ENCODE results near the gene NAGS. TPM values are rescaled to one million over a fixed set of nuclear protein-coding genes. Genes with fewer than 3 reads are reported as not detected.

Gene NAGS
- total RNA-seq, 3 donors from 2014 or later (not counting 1 experiment from before 2014, with no cell fraction given): 0.92 to 1.7 (median 1.1) TPM

- no peaks in the 10 kb centered on the region for H3K27me3 Mint-ChIP-seq (ENCODE audit: low read depth in 2 of 2)
- H3K9me3 Mint-ChIP-seq: no peaks in the 10 kb centered on the region
- H3K27me3 ChIP-seq (ENCODE audit: control insufficient read depth, insufficient read depth, low read length): no peaks in the 10 kb centered on the region
- H3K4me3 Mint-ChIP-seq: no peak overlapping the region
- no peaks in the 10 kb centered on the region for H3K36me3 Mint-ChIP-seq
- no peak for DNase-seq
- TF ChIP-seq CTCF (IDR thresholded peaks at IDR 0.05): no peak
- H3K4me3 ChIP-seq (ENCODE audit: low read length): no peak overlapping the region
- H3K4me1 Mint-ChIP-seq: peaks cover 0 to 3% of the 10 kb centered on the region in 2 donors
- no peak overlapping the region for H3K27ac Mint-ChIP-seq
- 96% methylated on average over 6 of the region's 6 CpGs for WGBS (ENCODE audit: insufficient coverage)
- H3K9me3 ChIP-seq (ENCODE audit: control insufficient read depth, insufficient read depth, low read length): no peaks in the 10 kb centered on the region
- no peak for ATAC-seq
- peaks cover 3% of the 10 kb centered on the region for H3K36me3 ChIP-seq (ENCODE audit: control insufficient read depth, insufficient read depth, low read length)
- no peak overlapping the region for H3K27ac ChIP-seq (ENCODE audit: low read length)
- no peaks in the 10 kb centered on the region for H3K4me1 ChIP-seq (ENCODE audit: control insufficient read depth, insufficient read depth, low read length)
- intact Hi-C loops (cut with micrococcal nuclease): no loop called here
These were observed 19.8 kb downstream of the NAGS start for GRCh38 chr17:44024271-44024663.

DNA sequence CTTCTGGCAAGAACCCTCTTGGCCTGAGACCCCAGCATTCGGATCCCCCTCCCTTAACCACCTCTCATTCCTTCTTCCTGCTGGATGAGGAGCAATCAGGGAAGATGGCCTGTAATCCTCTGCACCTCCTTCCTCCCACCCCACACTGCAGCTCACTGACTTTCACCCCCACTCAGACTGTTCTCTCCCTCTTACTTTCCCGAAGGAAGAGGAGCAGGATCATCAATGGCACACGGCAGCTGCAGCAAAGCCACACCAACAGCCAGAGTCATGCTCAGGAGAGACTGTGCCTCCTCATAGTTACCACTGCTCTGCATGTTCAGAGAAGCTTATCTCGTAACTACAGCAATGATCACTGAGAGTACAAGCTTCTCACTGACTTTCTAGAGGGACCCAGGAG, 20.4 kb downstream of the NAGS start:
- no peaks in the 10 kb centered on the region for H3K4me1 ChIP-seq (ENCODE audit: control insufficient read depth, insufficient read depth, low read length)
- no peak for ATAC-seq
- WGBS (ENCODE audit: insufficient coverage): 100% methylated on average over 4 of the region's 4 CpGs

DNA sequence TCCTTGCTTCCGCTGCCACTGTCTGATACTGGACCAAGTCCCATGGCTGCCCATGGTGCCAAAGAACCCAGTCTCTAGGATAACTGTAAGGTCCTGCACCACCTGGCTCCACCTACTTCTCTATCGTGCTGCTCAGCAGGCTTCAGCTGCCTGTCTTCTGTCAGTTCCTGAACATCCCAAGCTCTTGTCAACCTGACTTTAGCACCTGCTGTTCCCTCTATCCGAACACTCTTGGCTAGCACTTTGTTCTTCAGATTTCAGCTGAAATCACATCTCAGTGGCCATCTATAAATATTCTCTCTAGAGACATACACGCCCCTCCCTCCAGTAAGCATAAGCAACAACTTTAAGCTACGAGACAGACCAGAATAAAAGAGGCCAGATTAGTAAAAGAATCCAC, 25.3 kb downstream of the NAGS start:
- Mint-ChIP-seq H3K27me3 (ENCODE audit: low read depth in 2 of 2) (no peaks in the 10 kb centered on the region), H3K27ac (peak overlapping the region in 1 of 2 donors; percentile 70), H3K9me3 (no peaks in the 10 kb centered on the region), H3K36me3 (no peaks in the 10 kb centered on the region), H3K4me3 (no peak overlapping the region), H3K4me1 (peaks cover 0 to 18% of the 10 kb centered on the region in 2 donors)
- 93% methylated on average over 5 of the region's 5 CpGs for WGBS (ENCODE audit: insufficient coverage)
- DNase-seq (no peak), ATAC-seq (no peak)
- no peaks in the 10 kb centered on the region for H3K9me3 ChIP-seq (ENCODE audit: control insufficient read depth, insufficient read depth, low read length)
- H3K4me3 ChIP-seq (ENCODE audit: low read length): no peak overlapping the region
- intact Hi-C loops (cut with micrococcal nuclease): no loop called here
- no peaks in the 10 kb centered on the region for H3K4me1 ChIP-seq (ENCODE audit: control insufficient read depth, insufficient read depth, low read length)
- peaks cover 19% of the 10 kb centered on the region for H3K36me3 ChIP-seq (ENCODE audit: control insufficient read depth, insufficient read depth, low read length)
- H3K27ac ChIP-seq (ENCODE audit: low read length): no peak overlapping the region
- TF ChIP-seq CTCF (IDR thresholded peaks at IDR 0.05): no peak
- H3K27me3 ChIP-seq (ENCODE audit: control insufficient read depth, insufficient read depth, low read length): no peaks in the 10 kb centered on the region

More for the DNA sequence above, 20.4 kb downstream of the NAGS start:
- Histone ChIP-seq H3K4me3 (ENCODE audit: low read length) (no peak overlapping the region), H3K27ac (ENCODE audit: low read length) (no peak overlapping the region), H3K9me3 (ENCODE audit: control insufficient read depth, insufficient read depth, low read length) (no peaks in the 10 kb centered on the region), H3K36me3 (ENCODE audit: control insufficient read depth, insufficient read depth, low read length) (peaks cover 3% of the 10 kb centered on the region), H3K27me3 (ENCODE audit: control insufficient read depth, insufficient read depth, low read length) (no peaks in the 10 kb centered on the region)
- no peak for TF ChIP-seq CTCF (IDR thresholded peaks at IDR 0.05)
- intact Hi-C loops (cut with micrococcal nuclease): no loop called here
- DNase-seq: no peak
- Mint-ChIP-seq H3K9me3 (no peaks in the 10 kb centered on the region), H3K4me3 (no peak overlapping the region), H3K4me1 (peaks cover 0 to 9% of the 10 kb centered on the region in 2 donors), H3K27ac (no peak overlapping the region), H3K27me3 (ENCODE audit: low read depth in 2 of 2) (no peaks in the 10 kb centered on the region), H3K36me3 (no peaks in the 10 kb centered on the region)

DNA sequence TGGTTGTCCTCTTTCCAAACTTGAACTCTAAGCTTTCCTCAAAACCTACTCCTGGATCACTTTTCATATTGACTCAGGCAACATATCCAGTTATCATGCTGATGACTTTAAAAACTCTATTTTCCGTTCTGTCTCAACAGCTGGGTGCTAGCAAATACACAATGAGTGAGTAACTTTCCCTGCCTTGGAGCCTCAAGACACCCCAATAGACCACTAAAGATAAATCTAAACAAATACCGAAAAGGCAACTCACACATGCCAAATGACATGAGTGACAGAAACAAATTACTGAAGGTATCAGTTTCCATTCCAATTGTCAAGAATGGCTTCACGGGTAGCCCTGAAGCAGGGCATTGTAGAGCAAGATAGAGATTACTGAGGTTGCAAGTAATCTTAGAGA, 26.1 kb downstream of the NAGS start:
- Histone ChIP-seq H3K4me1 (ENCODE audit: control insufficient read depth, insufficient read depth, low read length) (no peaks in the 10 kb centered on the region), H3K4me3 (ENCODE audit: low read length) (no peak overlapping the region), H3K36me3 (ENCODE audit: control insufficient read depth, insufficient read depth, low read length) (peaks cover 19% of the 10 kb centered on the region), H3K27me3 (ENCODE audit: control insufficient read depth, insufficient read depth, low read length) (no peaks in the 10 kb centered on the region), H3K9me3 (ENCODE audit: control insufficient read depth, insufficient read depth, low read length) (no peaks in the 10 kb centered on the region), H3K27ac (ENCODE audit: low read length) (no peak overlapping the region)
- H3K4me3 Mint-ChIP-seq: no peak overlapping the region
- DNase-seq (no peak), ATAC-seq (no peak)
- 100% methylated on average over 2 of the region's 3 CpGs for WGBS (ENCODE audit: insufficient coverage)
- H3K27ac Mint-ChIP-seq: no peak overlapping the region
- no peaks in the 10 kb centered on the region for H3K27me3 Mint-ChIP-seq (ENCODE audit: low read depth in 2 of 2)
- H3K4me1 Mint-ChIP-seq: peaks cover 0 to 18% of the 10 kb centered on the region in 2 donors
- intact Hi-C loops (cut with micrococcal nuclease): no loop called here
- no peaks in the 10 kb centered on the region for H3K9me3 Mint-ChIP-seq
- no peak for TF ChIP-seq CTCF (IDR thresholded peaks at IDR 0.05)
- no peaks in the 10 kb centered on the region for H3K36me3 Mint-ChIP-seq

Data from natural killer cell (primary cell).